Mesendoderm (in vitro differentiated cells): ENCODE data around the gene SEC23IP.
A peak's percentile ranks its signal among the peaks of the same experiment; 100 is the strongest.
"Not testable (repeated sequence)": the region's sequence is repeated elsewhere in the genome, so short reads cannot be mapped to it uniquely, and the experiment has no call there.

Source experiments
- DNase-seq: peaks from one replicate; pipeline ENCODE4 v3.0.0; 2013
- H2AK5ac ChIP-seq: 2 replicates; pipeline ENCODE4 v1.6.1; 2013; ENCODE audit warnings: low read length, inconsistent platforms
- H2BK120ac ChIP-seq: 2 replicates; pipeline ENCODE4 v1.6.1; 2013; ENCODE audit warnings: low read depth, mild to moderate bottlenecking, low read length, moderate library complexity, mixed read lengths
- H2BK15ac ChIP-seq: replicated peaks from 2 replicates; pipeline ENCODE4 v1.6.1; 2013; ENCODE audit warnings: low read depth, mild to moderate bottlenecking, moderate library complexity
- H2BK5ac ChIP-seq: 2 replicates; pipeline ENCODE4 v1.6.1; 2013; ENCODE audit warnings: low read length, inconsistent platforms
- H3K18ac ChIP-seq: 2 replicates; pipeline ENCODE4 v1.6.1; 2013; ENCODE audit warnings: mild to moderate bottlenecking, low read length, mixed read lengths
- H3K23ac ChIP-seq: one replicate; pipeline ENCODE4 v1.6.1; 2013; ENCODE audit warnings: low read length
- H3K27ac ChIP-seq: 2 replicates; pipeline ENCODE4 v1.5.1; 2013; ENCODE audit warnings: low read depth, mild to moderate bottlenecking, inconsistent platforms, low read length, moderate library complexity
- H3K27me3 ChIP-seq: 2 replicates; pipeline ENCODE4 v1.6.1; 2013; ENCODE audit warnings: low read length, control low read depth, mild to moderate bottlenecking, inconsistent platforms; ENCODE audit not compliant: insufficient read depth, poor library complexity
- H3K36me3 ChIP-seq: 2 replicates; pipeline ENCODE4 v1.6.1; 2013; ENCODE audit warnings: low read length, inconsistent platforms; ENCODE audit not compliant: control insufficient read depth, insufficient read depth
- H3K4ac ChIP-seq: one replicate; pipeline ENCODE4 v1.6.1; 2013; ENCODE audit warnings: low read depth, mild to moderate bottlenecking, low read length, moderate library complexity
- H3K4me1 ChIP-seq: 2 replicates; pipeline ENCODE4 v1.6.1; 2013; ENCODE audit warnings: low read depth, low read length, inconsistent platforms; ENCODE audit not compliant: control insufficient read depth
- H3K4me2 ChIP-seq: 2 replicates; pipeline ENCODE4 v1.6.1; 2013; ENCODE audit warnings: low read length
- H3K4me3 ChIP-seq: 2 replicates; pipeline ENCODE4 v1.5.1; 2013; ENCODE audit warnings: mild to moderate bottlenecking, low read length
- H3K56ac ChIP-seq: one replicate; pipeline ENCODE4 v1.6.1; 2013; ENCODE audit warnings: low read length
- H3K79me1 ChIP-seq: 2 replicates; pipeline ENCODE4 v1.6.1; 2013; ENCODE audit warnings: low read length, inconsistent platforms
- H3K79me2 ChIP-seq: 2 replicates; pipeline ENCODE4 v1.6.1; 2013; ENCODE audit warnings: mild to moderate bottlenecking, low read length; ENCODE audit not compliant: control insufficient read depth, insufficient read depth
- H3K9ac ChIP-seq: 2 replicates; pipeline ENCODE4 v1.6.1; 2013; ENCODE audit warnings: low read length, inconsistent platforms
- H4K5ac ChIP-seq: one replicate; pipeline ENCODE4 v1.6.1; 2013; ENCODE audit warnings: low read length
- H4K8ac ChIP-seq: one replicate; pipeline ENCODE4 v1.6.1; 2013; ENCODE audit warnings: low read depth, mild to moderate bottlenecking, control low read depth, low read length, moderate library complexity
- WGBS: extraction: QIAGEN DNeasy Blood & Tissue Kit; methylation state at CpG from one replicate; pipeline ENCODE4 v1.1.7; 2013; ENCODE audit warnings: low lambda C conversion rate, missing lambda C conversion rate; ENCODE audit not compliant: insufficient coverage; ENCODE audit errors: extremely low coverage; 5-methylcytosine and 5-hydroxymethylcytosine counted together

Gene SEC23IP

DNA sequence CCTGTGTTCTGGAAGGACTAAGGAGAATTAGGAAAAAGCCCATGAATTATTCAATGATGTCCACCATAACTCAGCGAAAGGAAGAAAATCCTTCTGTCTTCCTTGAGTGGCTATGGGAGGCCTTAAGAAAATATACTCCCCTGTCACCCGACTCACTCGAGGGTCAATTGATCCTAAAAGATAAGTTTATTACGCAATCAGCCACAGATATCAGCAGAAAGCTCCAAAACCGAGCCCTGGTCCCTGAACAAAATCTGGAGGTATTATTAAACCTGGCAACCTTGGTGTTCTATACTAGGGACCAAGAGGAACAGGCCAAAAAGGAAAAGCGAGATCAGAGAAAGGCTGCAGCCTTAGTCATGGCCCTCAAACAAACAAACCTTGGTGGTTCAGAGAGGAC lies 6.5 kb upstream of the SEC23IP start:
- DNase-seq, H3K4me2 ChIP-seq, H3K4me3 ChIP-seq, H3K4me1 ChIP-seq, H3K79me1 ChIP-seq, H4K5ac ChIP-seq, H2BK5ac ChIP-seq, H3K27ac ChIP-seq, H3K9ac ChIP-seq, H3K27me3 ChIP-seq, H3K79me2 ChIP-seq, H3K56ac ChIP-seq, H3K18ac ChIP-seq, H4K8ac ChIP-seq, H3K36me3 ChIP-seq, H3K23ac ChIP-seq, H2AK5ac ChIP-seq, H2BK15ac ChIP-seq, H2BK120ac ChIP-seq: not testable (repeated sequence)
- H3K4ac ChIP-seq: peak overlapping the region; percentile 65
- no CpG with 5 or more reads among the region's 6 CpGs for WGBS

DNA sequence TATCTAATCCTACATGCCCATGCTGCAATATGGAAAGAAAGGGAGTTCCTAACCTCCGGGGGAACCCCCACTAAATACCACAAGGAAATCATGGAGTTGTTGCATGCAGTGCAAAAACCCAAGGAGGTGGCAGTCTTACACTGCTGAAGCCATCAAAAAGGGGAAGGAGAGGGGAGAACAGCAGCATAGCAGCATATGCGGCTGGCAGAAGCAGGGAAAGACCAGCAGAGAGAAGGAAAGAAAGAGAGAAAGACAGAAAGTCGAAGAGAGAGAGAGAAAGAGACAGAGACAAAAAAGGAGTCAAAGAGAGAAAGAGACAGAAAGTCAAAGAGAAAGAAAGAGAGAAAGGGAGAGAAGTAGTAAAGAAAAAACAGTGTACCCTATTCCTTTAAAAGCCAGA lies 3.8 kb upstream of the SEC23IP start:
- H3K23ac ChIP-seq, H4K5ac ChIP-seq, H3K79me2 ChIP-seq, H3K4me2 ChIP-seq, H3K4ac ChIP-seq, H2BK120ac ChIP-seq, H3K27me3 ChIP-seq, H2BK15ac ChIP-seq, H4K8ac ChIP-seq, H3K36me3 ChIP-seq, H3K79me1 ChIP-seq, H2BK5ac ChIP-seq, H3K4me1 ChIP-seq, H3K18ac ChIP-seq, DNase-seq, H3K4me3 ChIP-seq, H2AK5ac ChIP-seq: not testable (repeated sequence)
- no CpG with 5 or more reads among the region's 3 CpGs for WGBS
- peak overlapping the region; percentile 34 for H3K9ac ChIP-seq
- peak overlapping the region; percentile 78 for H3K56ac ChIP-seq
- peak overlapping the region; percentile 74 for H3K27ac ChIP-seq

GRCh38 chr10:119889201-119889600 lies 3.3 kb upstream of the SEC23IP start:
- not testable (repeated sequence) for H3K79me1 ChIP-seq, H3K4me3 ChIP-seq, H3K4me2 ChIP-seq, H4K5ac ChIP-seq, H3K18ac ChIP-seq, H2AK5ac ChIP-seq, H2BK5ac ChIP-seq, H3K36me3 ChIP-seq, H3K56ac ChIP-seq, H3K23ac ChIP-seq, H2BK120ac ChIP-seq, H4K8ac ChIP-seq, H3K4me1 ChIP-seq, H3K27me3 ChIP-seq, H2BK15ac ChIP-seq, H3K27ac ChIP-seq, H3K9ac ChIP-seq, H3K4ac ChIP-seq
- peaks cover 14% of the 10 kb centered on the region for H3K79me2 ChIP-seq
- no CpG with 5 or more reads among the region's 3 CpGs for WGBS
- peak; percentile 91 for DNase-seq

DNA sequence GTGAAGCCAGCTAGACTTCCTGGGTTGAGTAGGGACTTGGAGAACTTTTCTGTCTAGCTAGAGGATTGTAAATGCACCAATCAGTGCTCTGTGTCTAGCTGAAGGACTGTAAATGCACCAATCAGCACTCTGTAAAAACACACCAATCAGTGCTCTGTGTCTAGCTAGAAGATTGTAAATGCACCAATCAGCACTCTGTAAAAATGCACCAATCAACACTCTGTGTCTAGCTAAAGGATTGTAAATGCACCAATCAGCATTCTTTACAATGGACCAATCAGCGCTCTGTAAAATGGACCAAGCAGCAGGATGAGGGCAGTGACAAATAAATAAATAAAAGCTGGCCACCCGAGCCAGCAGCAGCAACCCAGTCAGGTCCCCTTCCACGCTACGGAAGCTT lies 2.2 kb upstream of the SEC23IP start:
- H2BK120ac ChIP-seq, H3K4me3 ChIP-seq, H3K36me3 ChIP-seq, H3K4me2 ChIP-seq, H3K23ac ChIP-seq, H3K4ac ChIP-seq, H3K56ac ChIP-seq, H4K8ac ChIP-seq, H2BK15ac ChIP-seq, H2AK5ac ChIP-seq, H2BK5ac ChIP-seq, H3K4me1 ChIP-seq, DNase-seq, H3K79me1 ChIP-seq, H3K9ac ChIP-seq, H3K27me3 ChIP-seq, H4K5ac ChIP-seq: not testable (repeated sequence)
- Histone ChIP-seq H3K18ac (peak overlapping the region; percentile 14), H3K27ac (peak overlapping the region; percentile 27), H3K79me2 (peaks cover 25% of the 10 kb centered on the region)
- WGBS: no CpG with 5 or more reads among the region's 4 CpGs

- H3K27ac ChIP-seq, H3K4me2 ChIP-seq, H2BK5ac ChIP-seq, H4K5ac ChIP-seq, H2BK15ac ChIP-seq, H4K8ac ChIP-seq, H3K4ac ChIP-seq, H3K27me3 ChIP-seq, H3K4me1 ChIP-seq, H3K4me3 ChIP-seq, H3K23ac ChIP-seq, H2BK120ac ChIP-seq, H3K18ac ChIP-seq, H3K36me3 ChIP-seq, DNase-seq, H2AK5ac ChIP-seq: not testable (repeated sequence)
- H3K56ac ChIP-seq: peak overlapping the region; percentile 91
- H3K79me1 ChIP-seq: peaks cover 16% of the 10 kb centered on the region
- H3K9ac ChIP-seq: peak overlapping the region; percentile 68
- WGBS: no CpG with 5 or more reads among the region's 14 CpGs
- H3K79me2 ChIP-seq: peaks cover 40% of the 10 kb centered on the region
Observed at GRCh38 chr10:119891849-119892187, 712 bp upstream of the SEC23IP start.

DNA sequence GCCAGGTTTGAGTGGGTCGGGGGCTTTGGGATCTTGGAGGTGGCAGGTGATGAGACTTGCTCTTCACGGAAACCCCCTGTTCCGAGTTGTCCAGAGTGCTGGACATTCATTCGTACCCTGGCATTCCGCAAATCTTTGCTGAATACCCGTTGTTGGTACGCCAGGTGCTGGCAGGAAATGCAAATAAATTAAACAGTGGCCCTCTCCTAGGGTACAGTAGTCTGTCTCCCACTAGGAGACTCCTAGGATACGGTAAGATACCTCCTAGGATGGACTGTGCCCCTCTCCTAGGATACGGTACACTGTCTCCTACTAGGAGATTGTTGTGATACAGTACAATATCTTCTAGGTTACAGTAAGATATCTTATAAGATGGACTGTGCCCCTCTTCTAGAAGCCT lies 544 bp downstream of the SEC23IP start:
- peaks cover 46% of the 10 kb centered on the region for H3K79me2 ChIP-seq
- H4K5ac ChIP-seq: no peak overlapping the region
- peaks cover 4% of the 10 kb centered on the region for H3K4me1 ChIP-seq
- H3K23ac ChIP-seq: no peak overlapping the region
- H3K27me3 ChIP-seq: no peaks in the 10 kb centered on the region
- no peak overlapping the region for H2BK120ac ChIP-seq
- H2AK5ac ChIP-seq: no peak overlapping the region
- H3K27ac ChIP-seq: no peak overlapping the region
- H3K4me2 ChIP-seq: peak overlapping the region; percentile 83
- peak overlapping the region; percentile 96 for H3K4me3 ChIP-seq
- H3K9ac ChIP-seq: peak overlapping the region; percentile 97
- no peak overlapping the region for H2BK5ac ChIP-seq
- H2BK15ac ChIP-seq: no peak overlapping the region
- WGBS: no CpG with 5 or more reads among the region's 9 CpGs
- H3K36me3 ChIP-seq: peaks cover 2% of the 10 kb centered on the region
- no peak for DNase-seq
- H3K79me1 ChIP-seq: peaks cover 19% of the 10 kb centered on the region
- no peak overlapping the region for H3K18ac ChIP-seq
- peak overlapping the region; percentile 97 for H3K56ac ChIP-seq
- H3K4ac ChIP-seq: peak overlapping the region; percentile 19
- H4K8ac ChIP-seq: no peak overlapping the region
